BJ (cell line): ENCODE data around the gene IFNL3. TPM values are rescaled to one million over a fixed set of nuclear protein-coding genes. Genes with fewer than 3 reads are reported as not detected.
"Not testable (repeated sequence)": the region's sequence is repeated elsewhere in the genome, so short reads cannot be mapped to it uniquely, and the experiment has no call there.

Source experiments
- CTCF ChIA-PET: fragments of 350-600 bp; formaldehyde crosslinking; extraction: SDS; loops from one replicate; lab custom pipeline; 2021; ENCODE audit warnings: antibody characterized with exemption, inconsistent platforms; lab: Yijun Ruan, JAX
- POLR2A ChIA-PET: fragments of 300-600 bp; sonication (Branson Sonifier 250); formaldehyde crosslinking; extraction: SDS; loops from one replicate; lab custom pipeline; 2021; ENCODE audit warnings: antibody characterized with exemption; lab: Charles Lee
- DNase-seq: peaks from one replicate; pipeline ENCODE4 v3.0.0-alpha.2; 2011; ENCODE audit warnings: low read depth
- H3K27me3 ChIP-seq: 2 replicates; pipeline ENCODE4 v1.6.0; 2011; ENCODE audit warnings: low read length; ENCODE audit not compliant: control insufficient read depth, insufficient read depth
- H3K36me3 ChIP-seq: 2 replicates; pipeline ENCODE4 v1.5.1; 2011; ENCODE audit warnings: low read length; ENCODE audit not compliant: control insufficient read depth, insufficient read depth
- H3K4me3 ChIP-seq: 2 replicates; pipeline ENCODE4 v1.5.1; 2011; ENCODE audit warnings: low read depth, mild to moderate bottlenecking, control low read depth, low read length
- CTCF ChIP-seq: IDR thresholded peaks from 2 replicates; pipeline ENCODE4 v1.5.1; 2011; ENCODE audit warnings: low read depth, mild to moderate bottlenecking, control low read depth, inconsistent platforms, low read length, moderate library complexity; ENCODE audit not compliant: insufficient read depth
- polyA plus RNA-seq: library from polyadenylated mRNA; depleted of rRNA; stranded (reverse); fragments of >200 nt; gene quantifications from 2 replicates; pipeline ENCODE4 v1.2.3, GENCODE V29; 2011

The IFNL3 gene
- polyA plus RNA-seq, 1 experiment, result not detected

- Histone ChIP-seq H3K27me3 (no peaks in the 10 kb centered on the region; the same call in 1 of the 2 replicates), H3K36me3 (no peaks in the 10 kb centered on the region), H3K4me3 (no peak overlapping the region)
- no peak for DNase-seq
- CTCF ChIA-PET, result no interaction called here
- no peak for TF ChIP-seq CTCF
- POLR2A ChIA-PET, result no interaction called here
Measured at GRCh38 chr19:39276740-39277139, 31.9 kb upstream of the IFNL3 start.

- Histone ChIP-seq H3K36me3 (no peaks in the 10 kb centered on the region), H3K27me3 (no peaks in the 10 kb centered on the region; the same call in none of the 2 replicates), H3K4me3 (no peak overlapping the region)
- TF ChIP-seq CTCF, result no peak
- ChIA-PET CTCF (no interaction called here), POLR2A (interaction anchor here (0.6 kb wide), 1 partner anchor 20 kb away, joined by 7 read pairs; no protein-coding TSS in a partner anchor)
- DNase-seq, result no peak
Measured at GRCh38 chr19:39275578-39275977, 30.8 kb upstream of the IFNL3 start.

- H3K36me3 ChIP-seq, POLR2A ChIA-PET, DNase-seq, H3K27me3 ChIP-seq, H3K4me3 ChIP-seq: not testable (repeated sequence)
- CTCF ChIA-PET, result interaction anchor here (1.2 to 1.6 kb wide), 2 partner anchors 22 to 33 kb away, joined by 3 to 4 read pairs; partner anchors contain the start of gene IFNL1
Measured at GRCh38 chr19:39273859-39274258, 29.1 kb upstream of the IFNL3 start.

GRCh38 chr19:39270036-39270871 lies 25.4 kb upstream of the IFNL3 start:
- H3K36me3 ChIP-seq, result no peaks in the 10 kb centered on the region
- ChIA-PET POLR2A (no interaction called here), CTCF (no interaction called here)
- peaks cover 4% of the 10 kb centered on the region for H3K27me3 ChIP-seq
- DNase-seq, result no peak
- no peak overlapping the region for H3K4me3 ChIP-seq
- TF ChIP-seq CTCF, result no peak

- H3K4me3 ChIP-seq, DNase-seq, POLR2A ChIA-PET, CTCF ChIA-PET, H3K36me3 ChIP-seq: not testable (repeated sequence)
- peaks cover 12% of the 10 kb centered on the region for H3K27me3 ChIP-seq
Measured at GRCh38 chr19:39269369-39269768, 24.6 kb upstream of the IFNL3 start.

- H3K4me3 ChIP-seq, POLR2A ChIA-PET, DNase-seq, CTCF ChIA-PET, H3K36me3 ChIP-seq: not testable (repeated sequence)
- peaks cover 19% of the 10 kb centered on the region for H3K27me3 ChIP-seq
Measured at GRCh38 chr19:39268531-39269223, 23.9 kb upstream of the IFNL3 start.

- H3K36me3 ChIP-seq, CTCF ChIA-PET, DNase-seq, H3K4me3 ChIP-seq, POLR2A ChIA-PET: not testable (repeated sequence)
- peaks cover 24% of the 10 kb centered on the region for H3K27me3 ChIP-seq
Measured at GRCh38 chr19:39268085-39268484, 23.3 kb upstream of the IFNL3 start, which contains the start of gene IFNL2. Gene IFNL2, plus strand, starts transcription at chr19:39268396. Its CDS starts 173 bp downstream, at chr19:39268569.
